ENCODE results near the gene UCK2. TPM values are rescaled to one million over a fixed set of nuclear protein-coding genes. Genes with fewer than 3 reads are reported as not detected.

Gene UCK2
- total RNA-seq, 1 donor from 2014 or later: 19.6 TPM

DNA sequence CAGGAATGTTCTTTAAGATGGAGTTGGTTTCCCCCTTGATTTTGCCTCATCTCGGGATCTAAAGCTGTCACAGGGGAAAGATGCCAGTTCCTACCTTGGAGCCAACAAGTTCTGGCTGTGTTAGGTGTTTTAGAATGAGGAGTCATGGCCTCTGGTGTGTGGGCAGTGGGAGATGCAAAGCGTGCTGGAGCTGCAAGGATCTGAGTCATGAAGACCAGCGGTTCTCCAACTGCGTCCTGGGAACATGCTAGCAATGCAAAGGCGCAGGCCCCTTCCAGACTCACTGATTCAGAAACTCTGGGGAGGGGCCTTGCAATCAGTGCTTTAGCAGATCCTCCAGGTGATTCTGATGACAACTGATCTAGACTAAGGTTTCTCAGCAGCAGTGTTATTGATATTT, 109.1 kb downstream of the UCK2 start:
- Mint-ChIP-seq H3K9me3 (no peaks in the 10 kb centered on the region), H3K4me1 (no peaks in the 10 kb centered on the region), H3K27ac (no peak overlapping the region), H3K4me3 (no peak overlapping the region), H3K36me3 (ENCODE audit: low read depth) (no peaks in the 10 kb centered on the region), H3K27me3 (peaks cover 18% of the 10 kb centered on the region)
- CTCF ChIA-PET: no interaction called here
- DNase-seq: no peak
- intact Hi-C loops (cut with micrococcal nuclease): no loop called here
- POLR2A ChIA-PET: no interaction called here
- no peak for ATAC-seq (ENCODE audit: low read depth)
- TF ChIP-seq, protein P1, sequence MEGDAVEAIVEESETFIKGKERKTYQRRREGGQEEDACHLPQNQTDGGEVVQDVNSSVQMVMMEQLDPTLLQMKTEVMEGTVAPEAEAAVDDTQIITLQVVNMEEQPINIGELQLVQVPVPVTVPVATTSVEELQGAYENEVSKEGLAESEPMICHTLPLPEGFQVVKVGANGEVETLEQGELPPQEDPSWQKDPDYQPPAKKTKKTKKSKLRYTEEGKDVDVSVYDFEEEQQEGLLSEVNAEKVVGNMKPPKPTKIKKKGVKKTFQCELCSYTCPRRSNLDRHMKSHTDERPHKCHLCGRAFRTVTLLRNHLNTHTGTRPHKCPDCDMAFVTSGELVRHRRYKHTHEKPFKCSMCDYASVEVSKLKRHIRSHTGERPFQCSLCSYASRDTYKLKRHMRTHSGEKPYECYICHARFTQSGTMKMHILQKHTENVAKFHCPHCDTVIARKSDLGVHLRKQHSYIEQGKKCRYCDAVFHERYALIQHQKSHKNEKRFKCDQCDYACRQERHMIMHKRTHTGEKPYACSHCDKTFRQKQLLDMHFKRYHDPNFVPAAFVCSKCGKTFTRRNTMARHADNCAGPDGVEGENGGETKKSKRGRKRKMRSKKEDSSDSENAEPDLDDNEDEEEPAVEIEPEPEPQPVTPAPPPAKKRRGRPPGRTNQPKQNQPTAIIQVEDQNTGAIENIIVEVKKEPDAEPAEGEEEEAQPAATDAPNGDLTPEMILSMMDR (IDR thresholded peaks at IDR 0.05): no peak

DNA sequence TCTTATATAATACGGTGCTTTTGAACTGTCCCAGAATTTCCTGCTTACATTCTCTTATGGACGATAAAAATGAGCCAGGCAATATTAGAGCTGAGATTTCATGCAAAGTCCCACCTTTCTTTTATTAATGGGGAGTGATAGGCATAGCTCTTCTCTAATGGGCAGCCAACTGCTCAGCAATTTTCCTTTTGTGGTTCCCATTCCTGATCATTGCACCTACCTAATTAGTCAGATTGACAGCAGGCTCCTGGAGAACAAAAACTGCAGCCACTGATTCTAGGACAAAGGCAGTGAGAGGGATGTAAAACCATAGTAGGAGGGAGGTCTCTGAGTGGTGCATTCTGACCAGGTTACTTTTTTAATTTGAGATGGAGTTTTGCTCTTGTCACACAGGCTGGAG, 110.4 kb downstream of the UCK2 start:
- DNase-seq: no peak
- POLR2A ChIA-PET: no interaction called here
- Mint-ChIP-seq H3K27me3 (peaks cover 17% of the 10 kb centered on the region), H3K4me3 (no peak overlapping the region), H3K4me1 (no peaks in the 10 kb centered on the region), H3K9me3 (no peaks in the 10 kb centered on the region), H3K27ac (no peak overlapping the region), H3K36me3 (ENCODE audit: low read depth) (no peaks in the 10 kb centered on the region)
- CTCF ChIA-PET: no interaction called here
- intact Hi-C loops (cut with micrococcal nuclease): no loop called here
- TF ChIP-seq, protein P1 (IDR thresholded peaks at IDR 0.05): no peak
- ATAC-seq (ENCODE audit: low read depth): no peak

DNA sequence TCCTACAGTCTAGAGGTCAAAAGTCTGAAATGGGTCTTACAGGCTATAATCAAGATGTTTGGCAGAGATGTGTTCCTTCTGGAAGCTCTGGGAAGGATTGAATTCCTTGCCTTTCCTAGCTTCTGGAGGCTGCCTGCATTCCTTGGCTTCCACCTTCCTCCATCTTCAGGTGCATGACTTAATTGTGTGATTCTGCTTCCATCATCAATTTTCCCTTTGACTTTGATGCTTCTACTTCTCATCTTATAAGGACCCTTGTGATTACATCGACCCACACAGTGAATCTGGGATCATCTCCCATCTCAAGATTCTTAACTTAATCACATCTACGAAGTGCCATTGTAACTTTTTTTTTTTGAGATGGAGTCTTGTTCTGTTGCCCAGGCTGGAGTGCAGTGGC, 111.4 kb downstream of the UCK2 start:
- no peaks in the 10 kb centered on the region for H3K4me1 Mint-ChIP-seq
- intact Hi-C loops (cut with micrococcal nuclease): no loop called here

DNA sequence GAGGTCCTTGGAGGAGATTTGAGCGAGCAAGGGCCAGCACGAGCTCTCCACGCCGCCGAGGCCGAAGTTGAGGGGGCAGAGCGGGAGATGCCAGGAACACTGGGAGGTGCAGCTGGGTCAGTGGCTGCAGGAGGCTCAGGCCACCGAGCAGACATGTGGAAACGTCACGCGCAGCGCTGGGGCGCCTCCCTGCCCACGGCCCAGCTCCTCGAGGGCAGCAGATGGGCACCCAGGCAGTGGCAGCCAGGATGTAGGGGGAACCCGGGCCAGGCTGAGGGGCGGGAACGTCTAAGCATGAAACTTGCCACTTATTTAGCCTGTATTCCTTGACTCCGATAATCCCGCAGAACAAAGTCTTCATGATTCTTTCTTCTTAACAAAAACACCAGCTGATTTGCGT, 114.1 kb downstream of the UCK2 start:
- TF ChIP-seq, protein P1 (IDR thresholded peaks at IDR 0.05): no peak
- no peak overlapping the region for H3K27ac Mint-ChIP-seq
- ATAC-seq (ENCODE audit: low read depth) (no peak), DNase-seq (no peak)
- H3K27me3 Mint-ChIP-seq: peaks cover 15% of the 10 kb centered on the region
- intact Hi-C loops (cut with micrococcal nuclease): no loop called here
- H3K4me3 Mint-ChIP-seq: no peak overlapping the region
- POLR2A ChIA-PET: no interaction called here
- no peaks in the 10 kb centered on the region for H3K9me3 Mint-ChIP-seq
- CTCF ChIA-PET: no interaction called here
- no peaks in the 10 kb centered on the region for H3K36me3 Mint-ChIP-seq (ENCODE audit: low read depth)
- no peaks in the 10 kb centered on the region for H3K4me1 Mint-ChIP-seq

More for the DNA sequence above, 111.4 kb downstream of the UCK2 start:
- H3K4me3 Mint-ChIP-seq: no peak overlapping the region
- ChIA-PET POLR2A (no interaction called here), CTCF (no interaction called here)
- H3K9me3 Mint-ChIP-seq: no peaks in the 10 kb centered on the region
- H3K27ac Mint-ChIP-seq: no peak overlapping the region
- DNase-seq: no peak
- H3K27me3 Mint-ChIP-seq: peaks cover 15% of the 10 kb centered on the region
- H3K36me3 Mint-ChIP-seq (ENCODE audit: low read depth): no peaks in the 10 kb centered on the region
- ATAC-seq (ENCODE audit: low read depth): no peak
- TF ChIP-seq, protein P1 (IDR thresholded peaks at IDR 0.05): no peak

DNA sequence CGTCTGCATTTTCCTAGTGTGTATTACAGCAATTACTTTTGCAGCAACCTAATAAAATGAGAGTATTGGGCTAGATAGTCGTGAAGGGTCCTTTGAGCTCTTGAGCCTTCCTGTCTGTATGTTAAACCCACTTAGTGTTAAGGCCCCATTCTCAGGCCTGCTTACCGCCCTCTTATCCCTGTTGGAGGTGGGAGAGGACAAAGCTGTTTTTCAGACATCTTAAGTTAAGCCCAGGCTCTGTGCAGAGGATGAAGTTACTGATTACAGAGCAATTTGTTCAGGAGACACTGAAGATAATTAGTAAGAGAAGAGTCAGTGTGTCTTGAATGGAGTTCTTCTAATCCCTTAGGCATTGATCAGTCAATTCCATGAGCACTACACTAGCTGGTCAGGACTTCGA, 114.6 kb downstream of the UCK2 start:
- POLR2A ChIA-PET: no interaction called here
- TF ChIP-seq, protein P1 (IDR thresholded peaks at IDR 0.05): no peak
- H3K27me3 Mint-ChIP-seq: peaks cover 15% of the 10 kb centered on the region
- no peaks in the 10 kb centered on the region for H3K36me3 Mint-ChIP-seq (ENCODE audit: low read depth)
- H3K4me3 Mint-ChIP-seq: no peak overlapping the region
- CTCF ChIA-PET: no interaction called here
- intact Hi-C loops (cut with micrococcal nuclease): no loop called here
- DNase-seq: no peak
- no peak for ATAC-seq (ENCODE audit: low read depth)
- no peak overlapping the region for H3K27ac Mint-ChIP-seq
- H3K9me3 Mint-ChIP-seq: no peaks in the 10 kb centered on the region
- no peaks in the 10 kb centered on the region for H3K4me1 Mint-ChIP-seq
